ENCODE results near the gene GRIP2.

The GRIP2 gene

DNA sequence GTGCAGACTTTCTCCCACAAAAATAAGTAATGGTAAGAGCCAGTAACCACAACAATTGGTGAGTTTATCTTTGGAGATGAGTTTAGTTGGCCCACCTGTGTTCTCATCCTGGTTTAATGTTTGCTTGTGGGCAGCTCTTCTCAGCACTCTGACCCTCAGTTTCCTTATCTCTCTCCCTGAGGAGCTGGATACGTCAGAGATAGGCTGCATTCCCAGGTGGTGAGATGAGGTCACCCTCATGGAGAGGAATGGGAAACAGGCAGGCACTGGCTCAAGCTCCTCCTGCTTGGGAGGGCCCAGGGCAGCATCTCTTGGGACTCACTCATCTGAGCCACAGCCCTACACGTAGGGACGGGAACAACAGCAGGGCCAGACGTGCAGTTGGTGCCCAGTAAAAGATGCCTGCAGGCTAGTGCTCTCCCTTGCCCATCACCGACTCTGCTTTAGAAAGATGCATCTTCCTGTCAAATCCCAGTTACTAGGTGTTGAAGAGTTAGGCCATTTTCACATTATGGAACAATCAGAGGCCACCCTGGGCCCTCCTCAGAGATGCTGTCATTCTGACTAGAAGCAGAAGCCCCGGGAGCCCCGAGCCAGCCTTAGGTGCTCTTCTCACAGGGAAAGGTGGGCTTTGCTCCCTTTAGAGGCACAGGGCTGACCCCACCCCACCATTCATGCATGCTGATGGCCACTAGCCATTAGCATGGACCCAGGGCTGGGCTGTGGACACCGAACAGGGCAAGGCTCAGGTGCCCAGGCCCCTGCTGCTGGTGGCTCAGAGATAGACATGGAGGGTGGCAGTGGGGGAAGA is 59.7 kb downstream of the GRIP2 start (continued):
- TF ChIP-seq ZNF664 (tag by site-specific recombination; IDR thresholded peaks at IDR 0.05) (no peak), ZNF146 (tag by site-specific recombination; IDR thresholded peaks at IDR 0.05) (0 out of 2 replicates have a peak, but pooled peaks have one; percentile 21), ZNF529 (tag by site-specific recombination; IDR thresholded peaks at IDR 0.05; ENCODE audit: insufficient replicate concordance) (no peak), FEZF1 (tag by site-specific recombination; IDR thresholded peaks at IDR 0.05) (0 out of 2 replicates have a peak, but pooled peaks have one; percentile 14), ZNF350 (tag by site-specific recombination; IDR thresholded peaks at IDR 0.05) (no peak), ZNF266 (tag by site-specific recombination; IDR thresholded peaks at IDR 0.05; ENCODE audit: low read depth) (no peak), ZIC2 (tag by site-specific recombination; IDR thresholded peaks at IDR 0.05) (peak; percentile 69), BCL11B (tag by site-specific recombination; IDR thresholded peaks at IDR 0.05; ENCODE audit: low read depth) (no peak), ZFP69B (tag by site-specific recombination; IDR thresholded peaks at IDR 0.05) (peak; percentile 66; the same call in 1 of the 2 replicates), ZBTB21 (tag by site-specific recombination; IDR thresholded peaks at IDR 0.05) (peak; percentile 90), ZNF394 (tag by site-specific recombination; IDR thresholded peaks at IDR 0.05; ENCODE audit: borderline replicate concordance) (peak; percentile 62; the same call in 1 of the 2 replicates), KLF16 (tag by site-specific recombination; IDR thresholded peaks at IDR 0.05) (no peak), ZNF10 (tag by site-specific recombination; IDR thresholded peaks at IDR 0.05) (peak; percentile 33; the same call in 1 of the 2 replicates), OVOL3 (tag by site-specific recombination; IDR thresholded peaks at IDR 0.05) (no peak), ZNF777 (tag by site-specific recombination; IDR thresholded peaks at IDR 0.05; ENCODE audit: borderline replicate concordance) (no peak), ZNF626 (tag by site-specific recombination; IDR thresholded peaks at IDR 0.05) (no peak), ZNF221 (tag by site-specific recombination; IDR thresholded peaks at IDR 0.05; ENCODE audit: borderline replicate concordance) (no peak), ZNF132 (tag by site-specific recombination; IDR thresholded peaks at IDR 0.05; ENCODE audit: borderline replicate concordance) (no peak), ZBTB1 (tag by site-specific recombination; IDR thresholded peaks at IDR 0.05) (0 out of 2 replicates have a peak, but pooled peaks have one; percentile 60), ZNF571 (tag by site-specific recombination; IDR thresholded peaks at IDR 0.05) (no peak)
- TF ChIP-seq, protein P1, sequence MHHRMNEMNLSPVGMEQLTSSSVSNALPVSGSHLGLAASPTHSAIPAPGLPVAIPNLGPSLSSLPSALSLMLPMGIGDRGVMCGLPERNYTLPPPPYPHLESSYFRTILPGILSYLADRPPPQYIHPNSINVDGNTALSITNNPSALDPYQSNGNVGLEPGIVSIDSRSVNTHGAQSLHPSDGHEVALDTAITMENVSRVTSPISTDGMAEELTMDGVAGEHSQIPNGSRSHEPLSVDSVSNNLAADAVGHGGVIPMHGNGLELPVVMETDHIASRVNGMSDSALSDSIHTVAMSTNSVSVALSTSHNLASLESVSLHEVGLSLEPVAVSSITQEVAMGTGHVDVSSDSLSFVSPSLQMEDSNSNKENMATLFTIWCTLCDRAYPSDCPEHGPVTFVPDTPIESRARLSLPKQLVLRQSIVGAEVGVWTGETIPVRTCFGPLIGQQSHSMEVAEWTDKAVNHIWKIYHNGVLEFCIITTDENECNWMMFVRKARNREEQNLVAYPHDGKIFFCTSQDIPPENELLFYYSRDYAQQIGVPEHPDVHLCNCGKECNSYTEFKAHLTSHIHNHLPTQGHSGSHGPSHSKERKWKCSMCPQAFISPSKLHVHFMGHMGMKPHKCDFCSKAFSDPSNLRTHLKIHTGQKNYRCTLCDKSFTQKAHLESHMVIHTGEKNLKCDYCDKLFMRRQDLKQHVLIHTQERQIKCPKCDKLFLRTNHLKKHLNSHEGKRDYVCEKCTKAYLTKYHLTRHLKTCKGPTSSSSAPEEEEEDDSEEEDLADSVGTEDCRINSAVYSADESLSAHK (tag by site-specific recombination; IDR thresholded peaks at IDR 0.05), result no peak
- TF ChIP-seq, protein P2, sequence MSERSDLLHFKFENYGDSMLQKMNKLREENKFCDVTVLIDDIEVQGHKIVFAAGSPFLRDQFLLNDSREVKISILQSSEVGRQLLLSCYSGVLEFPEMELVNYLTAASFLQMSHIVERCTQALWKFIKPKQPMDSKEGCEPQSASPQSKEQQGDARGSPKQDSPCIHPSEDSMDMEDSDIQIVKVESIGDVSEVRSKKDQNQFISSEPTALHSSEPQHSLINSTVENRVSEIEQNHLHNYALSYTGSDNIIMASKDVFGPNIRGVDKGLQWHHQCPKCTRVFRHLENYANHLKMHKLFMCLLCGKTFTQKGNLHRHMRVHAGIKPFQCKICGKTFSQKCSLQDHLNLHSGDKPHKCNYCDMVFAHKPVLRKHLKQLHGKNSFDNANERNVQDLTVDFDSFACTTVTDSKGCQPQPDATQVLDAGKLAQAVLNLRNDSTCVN (tag by site-specific recombination; optimal IDR thresholded peaks at IDR 0.05), result peak; percentile 13
- TF ChIP-seq, protein P3, sequence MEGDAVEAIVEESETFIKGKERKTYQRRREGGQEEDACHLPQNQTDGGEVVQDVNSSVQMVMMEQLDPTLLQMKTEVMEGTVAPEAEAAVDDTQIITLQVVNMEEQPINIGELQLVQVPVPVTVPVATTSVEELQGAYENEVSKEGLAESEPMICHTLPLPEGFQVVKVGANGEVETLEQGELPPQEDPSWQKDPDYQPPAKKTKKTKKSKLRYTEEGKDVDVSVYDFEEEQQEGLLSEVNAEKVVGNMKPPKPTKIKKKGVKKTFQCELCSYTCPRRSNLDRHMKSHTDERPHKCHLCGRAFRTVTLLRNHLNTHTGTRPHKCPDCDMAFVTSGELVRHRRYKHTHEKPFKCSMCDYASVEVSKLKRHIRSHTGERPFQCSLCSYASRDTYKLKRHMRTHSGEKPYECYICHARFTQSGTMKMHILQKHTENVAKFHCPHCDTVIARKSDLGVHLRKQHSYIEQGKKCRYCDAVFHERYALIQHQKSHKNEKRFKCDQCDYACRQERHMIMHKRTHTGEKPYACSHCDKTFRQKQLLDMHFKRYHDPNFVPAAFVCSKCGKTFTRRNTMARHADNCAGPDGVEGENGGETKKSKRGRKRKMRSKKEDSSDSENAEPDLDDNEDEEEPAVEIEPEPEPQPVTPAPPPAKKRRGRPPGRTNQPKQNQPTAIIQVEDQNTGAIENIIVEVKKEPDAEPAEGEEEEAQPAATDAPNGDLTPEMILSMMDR (tag by site-specific recombination; IDR thresholded peaks at IDR 0.05), result no peak
- TF ChIP-seq, protein P4, sequence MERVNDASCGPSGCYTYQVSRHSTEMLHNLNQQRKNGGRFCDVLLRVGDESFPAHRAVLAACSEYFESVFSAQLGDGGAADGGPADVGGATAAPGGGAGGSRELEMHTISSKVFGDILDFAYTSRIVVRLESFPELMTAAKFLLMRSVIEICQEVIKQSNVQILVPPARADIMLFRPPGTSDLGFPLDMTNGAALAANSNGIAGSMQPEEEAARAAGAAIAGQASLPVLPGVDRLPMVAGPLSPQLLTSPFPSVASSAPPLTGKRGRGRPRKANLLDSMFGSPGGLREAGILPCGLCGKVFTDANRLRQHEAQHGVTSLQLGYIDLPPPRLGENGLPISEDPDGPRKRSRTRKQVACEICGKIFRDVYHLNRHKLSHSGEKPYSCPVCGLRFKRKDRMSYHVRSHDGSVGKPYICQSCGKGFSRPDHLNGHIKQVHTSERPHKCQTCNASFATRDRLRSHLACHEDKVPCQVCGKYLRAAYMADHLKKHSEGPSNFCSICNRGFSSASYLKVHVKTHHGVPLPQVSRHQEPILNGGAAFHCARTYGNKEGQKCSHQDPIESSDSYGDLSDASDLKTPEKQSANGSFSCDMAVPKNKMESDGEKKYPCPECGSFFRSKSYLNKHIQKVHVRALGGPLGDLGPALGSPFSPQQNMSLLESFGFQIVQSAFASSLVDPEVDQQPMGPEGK (tag by site-specific recombination; IDR thresholded peaks at IDR 0.05), result peak; percentile 41; the same call in 1 of the 2 replicates
- TF ChIP-seq, protein P5, sequence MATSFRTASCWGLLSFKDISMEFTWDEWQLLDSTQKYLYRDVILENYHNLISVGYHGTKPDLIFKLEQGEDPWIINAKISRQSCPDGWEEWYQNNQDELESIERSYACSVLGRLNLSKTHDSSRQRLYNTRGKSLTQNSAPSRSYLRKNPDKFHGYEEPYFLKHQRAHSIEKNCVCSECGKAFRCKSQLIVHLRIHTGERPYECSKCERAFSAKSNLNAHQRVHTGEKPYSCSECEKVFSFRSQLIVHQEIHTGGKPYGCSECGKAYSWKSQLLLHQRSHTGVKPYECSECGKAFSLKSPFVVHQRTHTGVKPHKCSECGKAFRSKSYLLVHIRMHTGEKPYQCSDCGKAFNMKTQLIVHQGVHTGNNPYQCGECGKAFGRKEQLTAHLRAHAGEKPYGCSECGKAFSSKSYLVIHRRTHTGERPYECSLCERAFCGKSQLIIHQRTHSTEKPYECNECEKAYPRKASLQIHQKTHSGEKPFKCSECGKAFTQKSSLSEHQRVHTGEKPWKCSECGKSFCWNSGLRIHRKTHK (tag by site-specific recombination; IDR thresholded peaks at IDR 0.05), result no peak
- TF ChIP-seq, protein P6, sequence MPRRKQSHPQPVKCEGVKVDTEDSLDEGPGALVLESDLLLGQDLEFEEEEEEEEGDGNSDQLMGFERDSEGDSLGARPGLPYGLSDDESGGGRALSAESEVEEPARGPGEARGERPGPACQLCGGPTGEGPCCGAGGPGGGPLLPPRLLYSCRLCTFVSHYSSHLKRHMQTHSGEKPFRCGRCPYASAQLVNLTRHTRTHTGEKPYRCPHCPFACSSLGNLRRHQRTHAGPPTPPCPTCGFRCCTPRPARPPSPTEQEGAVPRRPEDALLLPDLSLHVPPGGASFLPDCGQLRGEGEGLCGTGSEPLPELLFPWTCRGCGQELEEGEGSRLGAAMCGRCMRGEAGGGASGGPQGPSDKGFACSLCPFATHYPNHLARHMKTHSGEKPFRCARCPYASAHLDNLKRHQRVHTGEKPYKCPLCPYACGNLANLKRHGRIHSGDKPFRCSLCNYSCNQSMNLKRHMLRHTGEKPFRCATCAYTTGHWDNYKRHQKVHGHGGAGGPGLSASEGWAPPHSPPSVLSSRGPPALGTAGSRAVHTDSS (tag by site-specific recombination; IDR thresholded peaks at IDR 0.05), result no peak
